ENCODE measurements around the gene GLIS1. TPM values are rescaled to one million over a fixed set of nuclear protein-coding genes. Genes with fewer than 3 reads are reported as not detected.
"Not testable (repeated sequence)": the region's sequence is repeated elsewhere in the genome, so short reads cannot be mapped to it uniquely, and the experiment has no call there.

GLIS1 gene
- total RNA-seq, 1 donor from 2014 or later, result not detected

DNA sequence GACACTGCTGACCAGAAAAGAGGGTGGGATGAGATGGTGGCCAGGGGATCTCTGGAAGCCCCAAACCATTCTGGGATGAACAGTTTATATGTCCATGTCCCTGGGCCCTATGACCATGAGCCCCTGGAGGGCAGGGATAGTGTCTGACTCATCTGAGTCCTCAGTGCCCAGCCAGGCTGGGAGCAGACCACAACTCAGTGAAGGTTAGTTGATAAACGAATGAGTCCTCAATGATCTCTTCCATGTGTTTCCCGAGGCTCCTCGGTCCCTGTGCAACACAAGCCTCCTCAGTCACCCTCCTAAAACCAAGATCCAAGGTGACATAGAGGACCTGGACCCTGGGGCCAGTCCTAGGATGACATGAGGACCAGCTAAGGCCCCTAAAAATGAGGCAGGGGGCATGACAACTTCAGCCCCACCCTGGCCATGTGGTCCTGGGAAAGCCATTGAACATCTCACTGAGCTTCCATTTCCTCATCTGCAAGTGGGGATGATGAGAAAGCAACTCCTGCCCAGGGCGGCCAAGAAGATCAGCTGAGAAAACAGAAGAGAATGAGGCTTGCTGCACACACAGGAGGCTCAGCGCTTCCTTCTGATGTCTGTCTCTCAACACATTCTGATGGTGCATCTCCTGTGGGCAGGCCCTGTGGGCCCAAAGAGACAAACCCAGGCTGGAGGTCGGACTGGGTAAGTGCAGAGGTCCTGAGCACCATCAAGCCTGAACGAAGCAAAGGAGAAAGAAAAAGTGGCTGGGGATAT is 86.3 kb downstream of the GLIS1 start:
- intact Hi-C loops (cut with DNase I), result no loop called here
- Histone ChIP-seq H3K4me3 (no peak overlapping the region), H3K9me3 (no peaks in the 10 kb centered on the region), H3K27ac (no peak overlapping the region), H3K4me1 (no peaks in the 10 kb centered on the region), H3K36me3 (no peaks in the 10 kb centered on the region), H3K27me3 (no peaks in the 10 kb centered on the region)
- no peak for TF ChIP-seq CTCF (IDR thresholded peaks at IDR 0.05)
- DNase-seq (ENCODE audit: low spot score in 2 of 2), result no peak

- H3K4me3 ChIP-seq, result no peak overlapping the region
- intact Hi-C loops (cut with DNase I), result no loop called here
- H3K36me3 ChIP-seq, result no peaks in the 10 kb centered on the region
- no peaks in the 10 kb centered on the region for H3K9me3 ChIP-seq
- H3K4me1 ChIP-seq, result no peaks in the 10 kb centered on the region
- TF ChIP-seq CTCF (IDR thresholded peaks at IDR 0.05), result no peak
- H3K27ac ChIP-seq, result no peak overlapping the region
- no peaks in the 10 kb centered on the region for H3K27me3 ChIP-seq
- DNase-seq (ENCODE audit: low spot score in 2 of 2), result no peak
These were observed 87.6 kb downstream of the GLIS1 start for GRCh38 chr1:53651356-53651755.

GRCh38 chr1:53648516-53648915 is 90.4 kb downstream of the GLIS1 start:
- Histone ChIP-seq H3K4me1 (no peaks in the 10 kb centered on the region), H3K36me3 (no peaks in the 10 kb centered on the region), H3K9me3 (no peaks in the 10 kb centered on the region), H3K27me3 (no peaks in the 10 kb centered on the region), H3K4me3 (no peak overlapping the region), H3K27ac (no peak overlapping the region)
- intact Hi-C loops (cut with DNase I), result no loop called here
- no peak for DNase-seq (ENCODE audit: low spot score in 2 of 2)
- no peak for TF ChIP-seq CTCF (IDR thresholded peaks at IDR 0.05)

DNA sequence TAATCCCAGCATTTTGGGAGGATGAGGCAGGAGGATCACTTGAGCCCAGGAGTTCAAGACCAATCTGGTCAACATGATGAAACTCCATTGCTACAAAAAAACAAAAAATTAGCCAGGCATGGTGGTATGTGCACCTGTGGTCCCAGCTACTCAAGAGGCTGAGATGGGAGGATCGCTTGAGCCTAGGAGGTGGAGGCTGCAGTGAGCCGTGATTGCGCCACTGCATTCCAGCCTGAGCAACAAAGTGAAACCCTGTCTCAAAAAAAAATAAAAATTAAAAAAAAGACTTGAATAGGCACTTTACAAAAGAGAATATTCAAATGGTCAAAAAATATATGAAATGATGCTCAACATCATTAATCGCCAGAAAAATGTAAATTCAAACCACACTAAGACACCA is 91.0 kb downstream of the GLIS1 start:
- DNase-seq (ENCODE audit: low spot score in 2 of 2), result not testable (repeated sequence)

DNA sequence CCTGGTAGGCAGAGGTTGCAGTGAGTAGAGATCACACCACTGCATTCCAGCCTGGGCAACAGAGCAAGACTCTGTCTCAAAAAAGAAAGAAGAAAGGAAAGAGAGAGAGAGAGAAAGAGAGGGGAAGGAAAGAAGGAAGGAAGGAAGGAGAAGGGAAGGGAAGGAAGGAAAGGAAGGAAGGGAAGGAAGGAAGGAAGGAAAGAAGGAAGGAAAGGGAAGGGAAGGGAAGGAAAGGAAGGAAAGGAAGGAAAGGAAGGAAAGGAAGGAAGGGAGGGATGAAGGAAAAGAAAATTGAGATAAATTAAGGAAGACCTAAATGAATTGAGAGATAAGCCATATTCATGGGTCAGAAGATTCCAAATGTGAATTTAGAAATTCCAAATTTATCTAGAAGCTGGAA is 92.2 kb downstream of the GLIS1 start:
- Histone ChIP-seq H3K4me1 (no peaks in the 10 kb centered on the region), H3K9me3 (no peaks in the 10 kb centered on the region), H3K27ac (no peak overlapping the region), H3K36me3 (no peaks in the 10 kb centered on the region), H3K27me3 (no peaks in the 10 kb centered on the region), H3K4me3 (no peak overlapping the region)
- intact Hi-C loops (cut with DNase I), result no loop called here
- TF ChIP-seq CTCF (IDR thresholded peaks at IDR 0.05), result no peak
- DNase-seq (ENCODE audit: low spot score in 2 of 2), result no peak

More for the DNA sequence above, 91.0 kb downstream of the GLIS1 start:
- H3K9me3 ChIP-seq; intact Hi-C loops (cut with DNase I); H3K36me3 ChIP-seq; H3K4me1 ChIP-seq; H3K4me3 ChIP-seq; H3K27ac ChIP-seq; H3K27me3 ChIP-seq: not testable (repeated sequence)

DNA sequence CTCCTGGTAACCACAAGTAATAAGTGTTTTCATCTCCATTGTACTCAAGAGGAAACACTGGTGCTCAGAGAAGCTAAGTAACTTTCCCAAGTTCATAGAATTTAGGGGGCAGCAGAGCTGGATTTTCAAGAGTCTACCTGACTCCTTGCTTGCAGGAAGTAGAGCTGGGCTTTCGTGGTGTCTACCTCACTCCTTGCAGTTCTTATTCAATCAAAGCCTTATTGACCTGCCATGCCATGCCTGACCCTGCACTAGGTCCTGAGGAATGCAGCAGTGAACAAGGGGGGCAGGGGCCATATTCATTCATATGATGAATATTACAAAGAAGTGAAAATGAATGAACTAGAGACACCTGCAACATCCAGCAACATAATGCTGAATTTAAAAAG is 93.3 kb downstream of the GLIS1 start:
- no peak for DNase-seq (ENCODE audit: low spot score in 2 of 2)
- H3K27me3 ChIP-seq, result no peaks in the 10 kb centered on the region
- no peaks in the 10 kb centered on the region for H3K36me3 ChIP-seq
- no peak overlapping the region for H3K4me3 ChIP-seq
- no peaks in the 10 kb centered on the region for H3K9me3 ChIP-seq
- no peaks in the 10 kb centered on the region for H3K4me1 ChIP-seq
- no peak overlapping the region for H3K27ac ChIP-seq
- no peak for TF ChIP-seq CTCF (IDR thresholded peaks at IDR 0.05)
- intact Hi-C loops (cut with DNase I), result no loop called here
